HT1080 (cell line): Measurements from ENCODE around the gene GSTT2. TPM values are rescaled to one million over a fixed set of nuclear protein-coding genes. Genes with fewer than 3 reads are reported as not detected.
"Not testable (repeated sequence)": the region's sequence is repeated elsewhere in the genome, so short reads cannot be mapped to it uniquely, and the experiment has no call there.

Experiments
- DNase-seq: peaks from one replicate; pipeline ENCODE4 v3.0.0-alpha.2; 2015; ENCODE audit warnings: low read depth
- total RNA-seq: library from RNA; depleted of rRNA; stranded (reverse); fragments of >200 nt; shearing (Covaris generic); gene quantifications from 2 replicates; pipeline ENCODE4 v1.2.3, GENCODE V29; 2014

The GSTT2 gene
- total RNA-seq, 1 experiment from 2014 or later: 1.3 TPM

DNA sequence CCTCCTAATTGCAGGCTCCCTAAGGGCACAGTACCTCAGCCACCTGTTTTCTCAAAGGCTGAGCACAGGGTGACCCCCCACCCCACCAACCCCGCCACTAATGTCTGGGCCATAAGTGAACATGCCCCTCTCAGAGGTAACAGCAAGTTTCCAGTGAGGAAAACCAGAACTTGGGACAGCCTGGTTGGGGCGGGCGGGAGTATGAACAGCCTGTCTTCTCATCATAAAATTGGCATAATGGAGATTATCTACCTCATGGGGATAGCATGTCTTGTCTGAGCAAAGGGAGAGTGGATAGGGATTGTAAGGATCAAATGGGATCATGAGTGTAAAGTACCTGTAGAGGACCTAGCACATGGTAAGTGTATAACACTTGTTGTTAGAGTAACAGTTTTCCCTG lies 8.0 kb upstream of the GSTT2 start:
- DNase-seq: not testable (repeated sequence)

- not testable (repeated sequence) for DNase-seq
Measured at GRCh38 chr22:23974345-23974744, 5.6 kb upstream of the GSTT2 start, which contains the start of gene DDT. DDT (minus strand) TSS chr22:23974441; CDS start chr22:23974414, 27 bp downstream.

DNA sequence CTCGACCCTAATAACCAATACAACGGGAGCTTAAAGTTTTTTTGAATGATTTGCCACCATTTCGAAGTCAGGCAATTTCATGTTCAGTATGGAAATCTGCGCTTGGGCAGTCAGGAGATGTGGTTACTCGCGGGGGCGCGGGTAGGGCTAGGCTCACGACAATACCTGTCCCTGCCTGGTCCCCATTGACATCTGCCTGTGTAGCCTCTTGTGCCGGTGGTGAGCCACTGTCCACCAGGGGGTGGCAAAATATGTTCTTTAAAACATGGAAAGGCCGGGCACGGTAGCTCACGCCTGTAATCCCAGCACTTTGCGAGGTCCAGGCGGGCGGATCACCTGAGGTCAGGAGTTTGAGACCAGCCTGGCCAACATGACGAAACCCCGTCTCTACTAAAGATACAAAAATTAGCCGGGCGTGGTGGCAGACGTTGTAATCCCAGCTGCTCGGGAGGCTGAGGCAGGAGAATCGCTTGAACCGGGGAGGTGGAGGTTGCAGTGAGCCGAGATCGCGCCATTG lies 5.0 kb upstream of the GSTT2 start:
- not testable (repeated sequence) for DNase-seq

DNA sequence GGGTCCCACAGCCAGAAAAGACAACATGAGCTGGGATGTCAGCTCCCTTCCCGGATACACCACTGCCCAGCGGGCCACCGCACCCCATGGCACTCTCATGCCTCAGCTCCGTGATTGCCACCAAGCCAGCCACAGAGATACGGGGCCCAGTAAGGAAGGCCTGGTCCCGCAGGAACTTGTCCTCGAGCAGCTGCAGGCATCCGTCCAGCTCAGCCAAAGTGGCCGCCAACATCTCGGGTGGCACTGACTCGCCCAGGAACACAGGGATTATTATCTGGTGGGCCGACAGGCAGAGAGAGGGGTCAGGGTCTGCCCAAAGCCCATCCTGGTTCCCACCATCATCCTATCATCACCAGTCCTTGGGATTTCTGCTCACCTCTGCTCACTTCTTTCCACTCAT lies 2.6 kb upstream of the GSTT2 start:
- not testable (repeated sequence) for DNase-seq

- not testable (repeated sequence) for DNase-seq
Measured at GRCh38 chr22:23980567-23980966, 633 bp downstream of the GSTT2 start.

DNA sequence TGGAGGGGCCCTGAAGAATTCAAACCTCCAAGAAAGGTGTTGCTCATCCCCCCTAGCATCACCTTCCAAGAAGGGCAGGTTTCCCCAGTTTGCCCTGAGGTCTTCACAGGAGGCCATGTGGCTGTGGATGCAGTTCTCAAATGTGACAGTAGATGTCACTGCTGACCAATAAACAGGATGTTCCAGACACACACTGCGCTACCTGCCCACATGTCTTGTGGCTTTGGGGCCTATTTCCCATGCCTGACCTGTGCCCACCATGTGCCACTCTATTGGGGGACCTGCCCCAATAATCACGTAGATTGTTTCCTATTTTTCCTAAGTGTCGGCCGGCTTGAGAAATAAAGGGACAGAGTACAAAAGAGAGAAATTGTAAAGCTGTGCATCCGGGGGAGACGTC lies 4.5 kb downstream of the GSTT2 start:
- no peak for DNase-seq

GRCh38 chr22:23986089-23986488 lies 6.2 kb downstream of the GSTT2 start:
- not testable (repeated sequence) for DNase-seq

DNA sequence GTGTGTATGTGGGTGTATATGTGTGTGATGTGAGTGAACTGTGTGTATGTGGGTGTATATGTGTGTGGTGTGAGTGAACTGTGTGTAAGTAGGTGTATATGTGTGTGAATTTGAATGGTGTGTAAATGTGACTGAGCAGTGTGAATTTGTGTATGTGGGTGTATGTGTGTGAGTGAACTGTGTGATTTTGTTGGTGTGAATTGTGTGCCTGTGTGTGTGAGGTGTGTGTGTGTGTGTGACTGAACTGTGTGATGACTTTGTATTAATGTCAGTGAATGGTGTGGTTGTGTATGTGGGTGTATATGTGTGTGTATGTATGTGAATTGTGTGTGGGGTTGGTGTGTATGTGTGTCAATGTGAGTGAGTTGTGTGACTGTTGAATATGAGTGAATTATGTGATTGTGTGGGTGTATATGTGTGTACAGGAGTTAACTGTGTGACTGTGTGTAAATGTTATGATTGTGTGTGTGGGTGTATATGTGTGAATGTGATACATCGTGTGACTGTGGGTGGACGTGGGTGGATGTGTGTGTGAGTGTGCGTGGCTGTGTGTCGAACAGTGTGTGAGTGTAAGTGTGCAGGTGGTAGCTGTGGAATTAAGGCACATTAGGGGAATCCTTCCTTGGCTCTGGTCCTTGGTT lies 6.7 kb downstream of the GSTT2 start:
- DNase-seq: not testable (repeated sequence)

DNA sequence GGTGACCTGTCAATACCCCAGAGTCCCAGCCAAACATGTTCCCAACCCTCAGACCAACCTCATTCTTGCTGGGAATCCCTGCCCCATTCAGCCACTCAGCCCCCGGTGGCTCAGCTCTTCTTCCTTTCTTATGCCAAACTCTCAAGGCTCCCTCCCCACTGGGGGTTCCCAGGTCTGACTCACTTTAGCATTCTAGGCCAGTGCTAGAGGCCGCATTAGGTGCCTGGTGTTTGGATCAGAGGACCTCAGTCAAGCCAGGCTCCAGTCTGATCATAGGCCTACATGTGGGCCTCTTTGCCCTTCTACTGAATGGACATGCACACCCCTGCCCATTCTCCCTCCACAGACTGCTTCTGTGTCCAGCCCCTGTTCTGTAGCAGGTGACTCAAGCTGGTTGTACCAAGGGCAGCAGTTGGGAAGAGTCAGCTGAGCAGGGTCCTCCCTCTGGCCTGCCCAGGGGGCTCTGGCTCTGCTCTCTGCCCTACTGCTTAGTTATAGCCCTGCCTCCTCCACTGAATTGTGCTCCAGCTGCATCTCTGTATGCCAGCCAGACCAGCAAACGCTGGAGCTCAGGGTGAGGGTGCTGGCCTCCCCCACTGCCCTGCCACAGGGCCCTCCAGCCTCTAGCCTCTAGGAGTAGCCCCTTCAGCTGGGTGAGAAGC lies 9.8 kb downstream of the GSTT2 start:
- DNase-seq: not testable (repeated sequence)

DNA sequence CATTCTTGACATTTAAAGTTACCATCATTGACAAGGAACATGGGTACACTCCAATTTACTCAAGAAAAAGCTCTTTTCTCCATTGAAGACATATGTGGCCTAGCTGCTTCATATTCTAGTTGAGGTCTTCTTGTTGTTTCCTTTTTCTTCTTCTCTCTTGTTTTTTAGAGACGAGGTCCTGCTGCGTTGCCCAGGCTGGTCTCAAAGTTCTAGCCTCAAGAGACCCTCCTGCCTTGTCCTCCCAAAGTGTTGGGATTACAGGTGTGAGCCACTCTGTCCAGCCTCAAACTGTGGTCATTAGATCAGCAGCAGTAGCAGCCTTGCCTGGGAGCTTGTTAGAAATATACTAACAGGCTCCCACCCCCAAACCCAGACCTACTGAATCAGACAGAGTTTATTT lies 13.1 kb downstream of the GSTT2 start:
- DNase-seq: not testable (repeated sequence)

GRCh38 chr22:23993581-23994177 lies 13.7 kb downstream of the GSTT2 start:
- not testable (repeated sequence) for DNase-seq

GRCh38 chr22:23997092-23997491 lies 17.2 kb downstream of the GSTT2 start:
- DNase-seq: no peak

DNA sequence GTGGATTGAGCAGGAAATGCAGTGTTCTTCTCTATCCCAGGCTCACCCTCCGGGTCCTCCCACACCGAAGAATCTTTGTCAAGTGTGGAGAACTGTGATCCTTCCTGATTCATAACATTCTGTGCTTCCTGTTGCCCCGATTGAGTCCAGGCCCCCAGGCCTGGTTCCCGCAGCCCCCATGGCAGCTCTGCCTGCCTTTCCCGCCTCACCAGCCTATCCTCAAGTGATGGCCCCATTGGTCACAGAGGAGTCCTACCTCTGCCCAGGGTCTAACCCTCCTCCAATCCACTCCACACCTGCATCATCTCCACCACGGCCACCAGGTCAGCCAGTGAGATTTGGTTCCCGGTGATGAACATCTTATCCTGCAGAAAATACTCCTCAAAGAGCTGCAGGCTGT lies 19.8 kb downstream of the GSTT2 start:
- DNase-seq: not testable (repeated sequence)

DNA sequence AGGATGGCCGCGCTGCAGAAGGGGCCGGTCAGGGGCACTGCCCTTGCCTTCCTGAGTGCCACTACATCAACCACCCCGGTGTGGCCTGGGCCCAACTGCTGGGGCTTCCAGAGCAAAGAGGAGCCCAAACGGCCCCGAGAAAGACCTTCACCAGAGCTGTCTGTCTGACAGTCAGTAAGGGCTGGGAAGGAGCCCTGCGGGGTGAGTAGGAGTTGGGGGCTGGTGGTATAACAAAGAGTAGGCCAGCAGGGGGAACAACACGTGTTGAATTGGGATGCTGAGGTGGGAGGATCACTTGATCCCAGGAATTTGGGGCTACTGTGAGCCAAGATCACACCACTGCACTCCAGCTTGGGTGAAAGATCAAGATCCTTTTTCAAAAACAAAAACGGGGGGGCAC lies 21.4 kb downstream of the GSTT2 start:
- DNase-seq: no peak

DNA sequence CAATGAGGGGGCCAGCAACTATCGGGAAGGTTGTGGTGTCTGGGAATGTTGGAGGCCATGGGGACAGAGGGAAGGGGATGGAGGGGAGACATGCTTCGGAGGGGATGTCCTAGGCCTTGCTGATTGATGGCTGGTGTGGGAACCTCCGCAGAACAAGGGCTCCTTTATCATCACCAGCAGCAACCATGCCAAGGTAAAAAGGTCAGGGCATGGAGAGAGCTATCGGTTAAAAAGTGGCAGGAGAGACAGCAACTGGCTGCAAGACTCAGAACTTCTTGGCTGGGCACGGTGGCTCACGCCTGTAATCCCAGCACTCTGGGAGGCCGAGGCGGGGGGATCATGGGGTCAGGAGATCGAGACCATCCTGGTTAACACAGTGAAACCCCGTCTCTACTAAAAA lies 22.3 kb downstream of the GSTT2 start:
- DNase-seq: no peak

DNA sequence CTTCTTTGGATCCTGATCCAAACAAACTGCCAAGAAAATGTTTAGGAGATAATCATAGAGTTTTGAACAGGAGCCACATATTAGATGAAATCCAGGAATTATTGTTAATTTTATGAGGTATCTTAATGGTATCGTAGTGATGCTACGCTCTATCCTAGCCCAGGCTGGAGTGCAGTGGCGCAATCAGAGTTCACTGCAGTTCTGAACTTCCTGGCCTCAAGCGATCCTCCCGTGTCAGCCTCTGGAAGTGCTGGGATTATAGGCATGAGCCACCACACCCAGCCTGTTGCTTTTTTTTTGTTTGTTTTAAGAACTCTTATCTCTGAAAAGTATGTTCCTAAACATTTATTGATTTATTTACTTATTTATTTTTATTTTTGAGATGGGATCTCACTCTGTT lies 22.9 kb downstream of the GSTT2 start:
- no peak for DNase-seq

GRCh38 chr22:24003887-24004286 lies 24.0 kb downstream of the GSTT2 start:
- DNase-seq: no peak

DNA sequence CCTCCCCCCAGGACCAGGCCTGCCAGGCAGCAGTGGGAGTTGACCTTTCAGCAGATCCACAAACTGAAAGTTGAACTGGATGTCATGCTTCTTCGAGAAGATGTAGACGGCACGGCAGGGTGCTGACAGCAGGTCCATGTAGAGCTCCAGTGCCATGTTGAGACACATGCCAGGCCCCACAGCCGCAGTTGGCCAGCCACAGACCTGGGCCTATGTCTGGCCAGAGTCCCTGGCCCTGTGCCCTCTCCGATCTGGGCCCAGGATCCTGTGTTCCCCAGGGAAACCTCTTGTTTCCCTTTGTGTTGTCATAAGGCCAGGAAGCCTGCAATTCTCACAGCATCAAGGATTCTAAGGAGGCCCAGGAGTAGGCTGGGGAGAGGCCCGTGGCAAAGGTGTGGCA lies 25.3 kb downstream of the GSTT2 start, which contains the start of gene GSTT4:
Gene GSTT4, minus strand, starts transcription at position 253 of the 400 bp plus-strand sequence. Its CDS starts 97 bp downstream, at position 156.
- DNase-seq: no peak

DNA sequence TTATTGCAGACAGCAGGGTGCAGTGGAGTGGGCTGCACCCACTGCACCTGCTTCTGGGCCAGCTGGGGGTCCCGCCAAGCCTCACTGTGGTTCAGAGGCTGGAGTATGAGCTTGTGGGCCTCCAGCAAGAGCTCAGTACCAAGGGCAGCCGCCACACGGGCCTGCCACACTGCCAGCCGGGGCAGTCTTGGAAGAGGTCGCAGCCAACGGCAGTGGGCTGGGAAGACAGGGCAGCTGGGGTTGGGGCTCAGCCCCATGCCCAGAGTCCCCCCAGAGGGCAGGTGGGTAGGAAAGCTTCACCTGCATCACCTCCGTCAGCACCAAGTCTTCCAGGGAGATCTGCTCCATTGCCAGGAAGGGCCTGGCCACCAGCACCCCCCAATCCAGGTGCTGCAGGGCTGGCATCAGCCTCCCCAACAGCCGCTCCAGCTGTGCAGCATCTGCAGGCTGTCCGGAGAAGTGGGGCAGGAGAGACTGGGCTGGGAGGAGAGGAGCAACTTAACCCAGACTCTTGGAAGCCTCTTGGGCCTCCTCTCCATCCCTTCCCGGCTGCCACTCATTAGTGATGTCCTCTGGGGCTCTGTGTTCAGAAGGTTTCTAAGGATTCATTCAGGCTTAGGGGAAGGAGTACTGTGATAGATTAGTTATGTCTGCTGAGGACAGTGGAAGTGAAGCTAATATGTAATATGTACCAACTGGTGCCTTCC lies 26.4 kb downstream of the GSTT2 start:
- DNase-seq: no peak

DNA sequence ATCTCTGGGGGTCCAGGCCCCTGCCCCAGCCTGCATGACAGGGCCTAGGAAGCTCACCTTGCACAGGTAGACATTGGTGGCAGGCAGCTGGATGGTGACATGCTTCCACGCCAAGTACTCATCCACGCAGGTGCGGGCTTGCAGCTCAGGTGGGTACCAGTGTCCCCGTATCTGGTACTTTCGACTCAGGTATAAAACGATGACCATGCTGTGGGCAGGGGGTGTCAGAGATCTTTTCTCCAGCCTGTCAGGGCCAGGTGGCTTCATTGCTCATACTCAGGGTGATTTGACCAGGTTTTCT lies 26.9 kb downstream of the GSTT2 start:
- no peak for DNase-seq

DNA sequence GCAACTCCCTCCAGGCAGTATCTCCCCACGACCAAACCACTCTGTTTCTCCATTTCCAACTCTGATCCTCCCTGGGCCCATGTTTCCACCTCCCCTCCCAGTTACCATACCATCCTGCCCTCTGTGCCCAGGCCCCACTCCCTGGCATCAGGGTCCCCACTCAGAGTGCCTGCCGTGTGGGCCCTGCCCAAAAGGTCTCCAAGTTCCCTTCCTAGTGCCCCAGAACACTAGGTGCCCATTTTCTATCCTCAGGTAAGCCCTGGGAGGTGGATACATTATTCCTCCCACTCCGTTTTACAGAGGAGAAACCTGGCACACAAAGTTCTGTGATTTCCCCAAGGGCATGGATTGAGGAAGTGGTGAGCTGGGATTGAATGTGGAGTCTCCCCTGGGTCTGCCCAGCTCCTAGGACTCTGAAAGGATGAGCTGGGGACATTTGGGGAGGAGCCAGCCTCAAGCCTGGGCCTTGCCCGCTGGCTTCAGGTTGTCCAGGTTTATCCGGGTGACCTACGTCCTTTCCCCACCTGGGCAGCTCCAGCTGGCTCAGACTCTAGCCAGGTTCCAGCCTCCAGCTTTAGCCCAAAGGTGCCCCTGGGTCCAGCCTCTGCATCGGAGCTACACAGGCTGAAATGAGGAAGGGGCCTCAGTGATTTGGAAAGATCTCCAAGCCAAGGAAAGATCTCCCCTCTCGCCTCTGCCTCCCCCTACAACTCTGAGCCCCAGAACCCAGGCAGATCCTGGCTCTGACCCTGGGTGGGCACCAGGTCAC lies 27.5 kb downstream of the GSTT2 start:
- DNase-seq: no peak
